Measurements from ENCODE around the gene CCL22. TPM values are rescaled to one million over a fixed set of nuclear protein-coding genes. Genes with fewer than 3 reads are reported as not detected.
"Not testable (repeated sequence)": the region's sequence is repeated elsewhere in the genome, so short reads cannot be mapped to it uniquely, and the experiment has no call there.

CCL22 gene
- total RNA-seq, 5 donors from 2014 or later (not counting 1 experiment from before 2014, with no cell fraction given), result 13.0 to 27.3 (median 13.0) TPM; not detected in 2

DNA sequence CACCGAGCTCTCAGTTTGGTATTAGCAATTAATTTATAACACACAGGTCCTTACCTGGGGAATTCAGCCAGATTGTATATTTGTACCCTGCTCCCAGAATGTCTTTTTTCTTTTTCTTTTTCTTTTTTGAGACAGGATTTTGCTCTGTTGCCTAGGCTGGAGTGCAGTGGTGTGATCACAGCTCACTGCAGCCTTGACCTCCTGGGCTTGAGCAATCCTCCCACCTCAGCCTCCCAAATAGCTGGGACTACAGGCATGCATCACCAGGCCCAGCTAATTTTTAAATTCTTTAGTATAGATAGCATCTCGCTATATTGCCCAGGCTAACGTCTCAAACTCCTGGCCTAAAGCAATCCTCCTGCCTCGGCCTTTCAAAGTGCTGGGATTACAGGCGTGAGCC, 14.5 kb upstream of the CCL22 start:
- H3K27ac ChIP-seq (ENCODE audit: low read length); H3K36me3 Mint-ChIP-seq; H3K4me3 Mint-ChIP-seq; H3K36me3 ChIP-seq (ENCODE audit: control insufficient read depth in 2 of 2, extremely low read depth in 1 of 2, insufficient read depth in 1 of 2, low read length in 1 of 2); H3K9me3 ChIP-seq; ATAC-seq (replicated peaks in 1 of 4); H3K4me1 ChIP-seq (ENCODE audit: control insufficient read depth in 1 of 2, extremely low read depth in 1 of 2, insufficient read depth in 2 of 2, low read length in 2 of 2); H3K4me3 ChIP-seq (ENCODE audit: control insufficient read depth in 1 of 2, extremely low read depth in 1 of 2, low read length in 1 of 2); H3K27ac Mint-ChIP-seq; DNase-seq; H3K9me3 Mint-ChIP-seq: not testable (repeated sequence)
- peaks cover 0 to 31% of the 10 kb centered on the region in 2 experiments for H3K27me3 ChIP-seq (replicated peaks in 1 of 2; ENCODE audit: control insufficient read depth in 2 of 2, extremely low read depth in 1 of 2, insufficient read depth in 2 of 2, low read length in 1 of 2)
- peaks cover 16 to 30% (median 18%) of the 10 kb centered on the region in 3 donors for H3K4me1 Mint-ChIP-seq
- peaks cover 48 to 64% of the 10 kb centered on the region in 2 donors for H3K27me3 Mint-ChIP-seq
- POLR2A ChIA-PET, result interaction anchor here in 1 of 2 donors (0.5 kb wide), 1 partner anchor 69 kb away, joined by 3 read pairs; no protein-coding TSS in a partner anchor
- whole genome bisulfite sequencing (ENCODE audit: insufficient coverage), result 80% methylated on average over 1 of the region's 5 CpGs
- CTCF ChIA-PET, result interaction anchor here in 1 of 2 donors (0.6 kb wide), 1 partner anchor 264 kb away, joined by 6 read pairs; no protein-coding TSS in a partner anchor

DNA sequence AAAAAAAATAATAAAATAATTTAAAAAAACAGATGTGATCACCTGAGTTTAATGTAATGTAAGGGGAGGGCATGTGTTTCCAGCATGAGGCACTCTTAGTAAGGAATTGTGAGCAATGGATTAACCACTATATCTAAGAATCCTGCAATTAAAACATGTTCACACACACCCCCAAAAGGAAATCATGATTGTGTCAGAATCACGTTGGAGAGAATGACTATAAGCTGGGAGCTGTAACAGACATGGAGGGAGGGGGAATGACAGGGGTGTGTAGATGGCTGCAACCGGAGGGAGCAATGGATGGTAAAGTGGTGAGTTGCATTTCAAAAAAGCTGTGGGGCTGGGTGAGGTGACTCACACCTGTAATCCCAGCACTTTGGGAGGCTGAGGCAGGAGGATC, 13.6 kb upstream of the CCL22 start:
- Histone ChIP-seq H3K27me3 (replicated peaks in 1 of 2; ENCODE audit: control insufficient read depth in 2 of 2, extremely low read depth in 1 of 2, insufficient read depth in 2 of 2, low read length in 1 of 2) (peaks cover 0 to 27% of the 10 kb centered on the region in 2 experiments), H3K9me3 (no peaks in the 10 kb centered on the region), H3K36me3 (ENCODE audit: control insufficient read depth in 2 of 2, extremely low read depth in 1 of 2, insufficient read depth in 1 of 2, low read length in 1 of 2) (no peaks in the 10 kb centered on the region), H3K27ac (ENCODE audit: low read length) (no peak overlapping the region), H3K4me1 (ENCODE audit: control insufficient read depth in 1 of 2, extremely low read depth in 1 of 2, insufficient read depth in 2 of 2, low read length in 2 of 2) (peaks cover 6 to 10% of the 10 kb centered on the region in 2 experiments), H3K4me3 (ENCODE audit: control insufficient read depth in 1 of 2, extremely low read depth in 1 of 2, low read length in 1 of 2) (no peak overlapping the region)
- Mint-ChIP-seq H3K4me3 (no peak overlapping the region), H3K9me3 (peaks cover 3 to 5% (median 3%) of the 10 kb centered on the region in 3 donors), H3K36me3 (no peaks in the 10 kb centered on the region), H3K27ac (no peak overlapping the region), H3K27me3 (peaks cover 49 to 65% of the 10 kb centered on the region in 2 donors), H3K4me1 (peaks cover 22 to 39% (median 26%) of the 10 kb centered on the region in 3 donors)
- POLR2A ChIA-PET, result interaction anchor here in 1 of 2 donors (0.6 kb wide), 1 partner anchor 117 kb away, joined by 4 read pairs; no protein-coding TSS in a partner anchor
- no peak for DNase-seq
- ATAC-seq (replicated peaks in 1 of 4), result no peak
- 100% methylated on average over 1 of the region's 2 CpGs for WGBS (ENCODE audit: insufficient coverage)
- CTCF ChIA-PET, result interaction anchor here in 1 of 2 donors (0.6 kb wide), 1 partner anchor 1170 kb away, joined by 3 read pairs; no protein-coding TSS in a partner anchor

DNA sequence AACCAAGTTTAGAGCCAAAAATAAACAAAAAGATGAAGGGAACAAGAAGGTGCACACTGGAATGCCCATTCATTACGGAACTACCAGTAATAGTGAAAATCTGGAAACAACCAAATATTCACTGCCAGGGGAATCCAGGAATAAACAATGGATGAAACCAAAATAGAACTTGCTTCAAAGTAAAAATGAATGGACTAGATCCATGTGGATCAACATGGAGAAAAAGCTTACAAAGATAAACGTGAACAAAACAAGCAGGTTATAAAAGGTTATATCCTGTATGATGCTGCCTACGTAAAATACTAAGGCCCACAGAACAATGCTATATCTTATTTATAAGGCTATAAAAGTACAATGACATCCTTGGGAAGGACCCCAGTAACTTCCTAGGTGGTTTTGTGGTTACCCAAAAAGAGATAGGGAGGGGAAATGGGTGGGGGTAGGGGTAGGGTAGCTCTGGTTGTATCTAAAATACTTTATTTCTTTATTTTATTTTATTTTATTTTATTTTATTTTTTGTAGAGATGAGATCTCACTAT, 12.8 kb upstream of the CCL22 start:
- ChIA-PET CTCF (interaction anchor here in 1 of 2 donors (0.6 kb wide), 1 partner anchor 553 kb away, joined by 3 read pairs; no protein-coding TSS in a partner anchor), POLR2A (interaction anchor here in 1 of 2 donors (0.6 kb wide), 1 partner anchor 117 kb away, joined by 4 read pairs; no protein-coding TSS in a partner anchor)
- Mint-ChIP-seq H3K4me1 (peaks cover 22 to 40% (median 27%) of the 10 kb centered on the region in 3 donors), H3K9me3 (peaks cover 3 to 5% (median 3%) of the 10 kb centered on the region in 3 donors), H3K4me3 (no peak overlapping the region), H3K36me3 (no peaks in the 10 kb centered on the region), H3K27ac (no peak overlapping the region), H3K27me3 (peaks cover 49 to 65% of the 10 kb centered on the region in 2 donors)
- no peaks in the 10 kb centered on the region for H3K9me3 ChIP-seq
- ATAC-seq (replicated peaks in 1 of 4) (peak in 1 of 4 experiments; percentile 68), DNase-seq (no peak)
- WGBS (ENCODE audit: insufficient coverage), result 100% methylated on average over 1 of the region's 3 CpGs
- no peak overlapping the region for H3K27ac ChIP-seq (ENCODE audit: low read length)
- peaks cover 6 to 10% of the 10 kb centered on the region in 2 experiments for H3K4me1 ChIP-seq (ENCODE audit: control insufficient read depth in 1 of 2, extremely low read depth in 1 of 2, insufficient read depth in 2 of 2, low read length in 2 of 2)
- no peak overlapping the region for H3K4me3 ChIP-seq (ENCODE audit: control insufficient read depth in 1 of 2, extremely low read depth in 1 of 2, low read length in 1 of 2)
- H3K27me3 ChIP-seq (replicated peaks in 1 of 2; ENCODE audit: control insufficient read depth in 2 of 2, extremely low read depth in 1 of 2, insufficient read depth in 2 of 2, low read length in 1 of 2), result peaks cover 0 to 26% of the 10 kb centered on the region in 2 experiments
- no peaks in the 10 kb centered on the region for H3K36me3 ChIP-seq (ENCODE audit: control insufficient read depth in 2 of 2, extremely low read depth in 1 of 2, insufficient read depth in 1 of 2, low read length in 1 of 2)

DNA sequence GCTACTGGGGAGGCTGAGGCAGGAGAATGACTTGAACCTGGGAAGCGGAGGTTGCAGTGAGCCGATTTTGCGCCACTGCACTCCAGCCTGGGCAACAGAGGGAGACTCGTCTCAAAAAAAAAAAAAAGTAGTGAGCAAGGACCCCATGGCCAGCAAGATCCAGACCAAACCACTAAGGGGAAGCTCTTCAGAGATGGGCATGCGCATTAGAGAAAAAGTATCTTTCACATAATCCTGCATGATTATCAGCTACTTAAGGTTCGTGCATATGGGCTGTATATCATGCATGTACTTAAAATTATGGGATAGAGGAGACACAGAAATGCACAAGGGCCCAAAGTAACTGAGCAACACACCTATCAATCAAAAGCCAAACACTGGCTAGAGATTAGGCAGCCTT, 10.7 kb upstream of the CCL22 start:
- peaks cover 19 to 33% (median 27%) of the 10 kb centered on the region in 3 donors for H3K4me1 Mint-ChIP-seq
- ChIA-PET POLR2A (interaction anchor here in 1 of 2 donors (0.5 kb wide), 1 partner anchor 364 kb away, joined by 3 read pairs; no protein-coding TSS in a partner anchor), CTCF (interaction anchor here (0.7 kb wide), 2 partner anchors 124 to 300 kb away, joined by 4 read pairs; no protein-coding TSS in a partner anchor)
- H3K36me3 Mint-ChIP-seq, result no peaks in the 10 kb centered on the region
- Histone ChIP-seq H3K27me3 (replicated peaks in 1 of 2; ENCODE audit: control insufficient read depth in 2 of 2, extremely low read depth in 1 of 2, insufficient read depth in 2 of 2, low read length in 1 of 2) (peaks cover 0 to 26% of the 10 kb centered on the region in 2 experiments), H3K4me3 (ENCODE audit: control insufficient read depth in 1 of 2, extremely low read depth in 1 of 2, low read length in 1 of 2) (no peak overlapping the region), H3K9me3 (no peaks in the 10 kb centered on the region), H3K36me3 (ENCODE audit: control insufficient read depth in 2 of 2, extremely low read depth in 1 of 2, insufficient read depth in 1 of 2, low read length in 1 of 2) (no peaks in the 10 kb centered on the region), H3K27ac (ENCODE audit: low read length) (no peak overlapping the region), H3K4me1 (ENCODE audit: control insufficient read depth in 1 of 2, extremely low read depth in 1 of 2, insufficient read depth in 2 of 2, low read length in 2 of 2) (peaks cover 6 to 10% of the 10 kb centered on the region in 2 experiments)
- no peak overlapping the region for H3K27ac Mint-ChIP-seq
- no peak overlapping the region for H3K4me3 Mint-ChIP-seq
- ATAC-seq (replicated peaks in 1 of 4) (no peak), DNase-seq (no peak)
- WGBS (ENCODE audit: insufficient coverage), result 68% methylated on average over 3 of the region's 6 CpGs
- H3K27me3 Mint-ChIP-seq, result peaks cover 38 to 52% of the 10 kb centered on the region in 2 donors
- H3K9me3 Mint-ChIP-seq, result peaks cover 3 to 5% (median 3%) of the 10 kb centered on the region in 3 donors

DNA sequence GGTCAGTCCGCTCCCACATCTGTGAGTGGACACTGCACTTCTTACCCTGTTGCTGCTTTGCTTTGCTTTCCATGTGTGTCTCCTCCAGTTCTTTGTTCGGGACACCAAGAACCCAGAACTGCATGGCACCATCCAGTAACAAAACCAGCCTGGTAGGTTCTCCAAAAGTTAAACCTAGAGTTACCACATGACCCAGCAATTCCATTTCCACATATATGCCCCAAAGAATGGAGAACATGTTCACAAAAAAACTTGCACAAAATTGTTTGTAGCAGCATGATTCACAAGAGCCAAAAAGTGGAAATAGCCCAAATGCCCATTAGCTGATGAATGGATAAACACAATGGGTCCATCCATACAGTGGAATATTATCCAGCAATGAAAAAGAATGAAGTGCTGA, 10.3 kb upstream of the CCL22 start:
- Mint-ChIP-seq H3K27me3 (peaks cover 34 to 47% of the 10 kb centered on the region in 2 donors), H3K4me3 (peak overlapping the region in 1 of 3 donors; percentile 27), H3K4me1 (peaks cover 19 to 33% (median 27%) of the 10 kb centered on the region in 3 donors), H3K9me3 (peaks cover 3 to 5% (median 3%) of the 10 kb centered on the region in 3 donors), H3K27ac (no peak overlapping the region), H3K36me3 (no peaks in the 10 kb centered on the region)
- peaks cover 6 to 10% of the 10 kb centered on the region in 2 experiments for H3K4me1 ChIP-seq (ENCODE audit: control insufficient read depth in 1 of 2, extremely low read depth in 1 of 2, insufficient read depth in 2 of 2, low read length in 2 of 2)
- no peaks in the 10 kb centered on the region for H3K9me3 ChIP-seq
- DNase-seq, result no peak
- ChIA-PET CTCF (interaction anchor here in 1 of 2 donors (0.7 kb wide), 1 partner anchor 124 kb away, joined by 4 read pairs; no protein-coding TSS in a partner anchor), POLR2A (interaction anchor here in 1 of 2 donors (0.5 kb wide), 1 partner anchor 364 kb away, joined by 3 read pairs; no protein-coding TSS in a partner anchor)
- H3K27ac ChIP-seq (ENCODE audit: low read length), result no peak overlapping the region
- H3K36me3 ChIP-seq (ENCODE audit: control insufficient read depth in 2 of 2, extremely low read depth in 1 of 2, insufficient read depth in 1 of 2, low read length in 1 of 2), result no peaks in the 10 kb centered on the region
- no peak for ATAC-seq (replicated peaks in 1 of 4)
- 100% methylated on average over 1 of the region's 2 CpGs for WGBS (ENCODE audit: insufficient coverage)
- no peak overlapping the region for H3K4me3 ChIP-seq (ENCODE audit: control insufficient read depth in 1 of 2, extremely low read depth in 1 of 2, low read length in 1 of 2)
- H3K27me3 ChIP-seq (replicated peaks in 1 of 2; ENCODE audit: control insufficient read depth in 2 of 2, extremely low read depth in 1 of 2, insufficient read depth in 2 of 2, low read length in 1 of 2), result peaks cover 0 to 25% of the 10 kb centered on the region in 2 experiments

Measured in T-cell (primary cell).